Fibroblast of skin of back (primary cell): ENCODE results near the gene CHL1.
"Not testable (repeated sequence)": the region's sequence is repeated elsewhere in the genome, so short reads cannot be mapped to it uniquely, and the experiment has no call there.

Source experiments
- DNase-seq: peaks from one replicate; pipeline ENCODE4 v3.0.0-alpha.2; 2013

CHL1 gene

DNA sequence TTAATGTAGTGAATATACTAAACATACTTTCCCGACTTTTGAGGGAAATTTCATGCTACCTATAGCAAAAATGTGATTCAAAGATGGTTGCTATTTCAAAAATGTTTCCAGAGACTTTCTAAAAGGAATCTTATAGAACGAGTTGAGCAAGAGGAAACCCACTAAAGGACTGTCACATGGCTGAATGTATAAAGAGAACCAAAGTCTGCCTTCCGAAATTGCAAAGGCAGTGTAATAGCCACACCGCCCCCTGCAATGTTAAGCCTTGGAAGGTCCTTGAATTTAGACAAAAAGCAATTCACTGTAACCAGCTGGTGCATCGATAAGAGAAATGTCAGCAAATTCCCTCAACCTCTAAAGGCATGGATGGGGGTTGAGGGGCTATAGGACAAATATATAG, 142.8 kb downstream of the CHL1 start:
- DNase-seq, result no peak

DNA sequence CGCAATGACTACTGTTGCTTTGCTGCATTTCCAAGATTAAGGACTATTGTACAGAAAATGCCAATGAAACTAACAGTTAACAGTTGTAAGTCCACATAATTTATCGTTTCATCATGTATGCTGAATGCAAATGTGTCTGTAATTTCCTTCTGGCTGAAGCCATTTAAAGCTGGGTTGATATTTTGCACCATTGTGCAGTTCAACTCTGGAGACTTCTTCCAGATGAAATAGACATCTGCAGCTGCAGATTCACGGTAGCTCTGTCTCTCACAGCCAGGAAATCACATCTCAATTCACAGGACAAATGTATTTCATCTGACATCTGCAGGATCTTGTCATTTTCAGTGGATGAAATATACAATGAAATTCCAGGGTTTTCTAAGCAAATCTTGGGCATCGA, 145.4 kb downstream of the CHL1 start:
- DNase-seq, result no peak

DNA sequence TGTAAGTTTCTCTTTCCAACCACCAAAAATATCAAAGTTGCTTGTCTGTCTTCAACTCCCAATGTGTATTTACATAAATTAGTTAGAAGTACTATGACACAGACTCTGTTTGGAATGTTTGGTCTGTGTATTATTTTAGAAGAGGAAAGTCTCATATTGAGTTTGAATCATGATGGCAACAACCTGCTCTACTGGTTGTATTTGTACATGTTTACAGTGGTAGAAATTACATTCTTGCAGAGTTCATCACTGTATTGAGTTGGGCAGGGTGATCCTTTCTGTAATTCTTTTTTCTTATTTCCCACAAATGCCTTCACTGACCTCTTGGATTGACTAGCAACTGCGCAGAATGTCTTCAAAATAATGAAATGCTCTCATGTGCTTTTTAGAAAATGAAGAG, 149.6 kb downstream of the CHL1 start:
- no peak for DNase-seq

- no peak for DNase-seq
Observed at GRCh38 chr3:347581-347980, 151.0 kb downstream of the CHL1 start.

DNA sequence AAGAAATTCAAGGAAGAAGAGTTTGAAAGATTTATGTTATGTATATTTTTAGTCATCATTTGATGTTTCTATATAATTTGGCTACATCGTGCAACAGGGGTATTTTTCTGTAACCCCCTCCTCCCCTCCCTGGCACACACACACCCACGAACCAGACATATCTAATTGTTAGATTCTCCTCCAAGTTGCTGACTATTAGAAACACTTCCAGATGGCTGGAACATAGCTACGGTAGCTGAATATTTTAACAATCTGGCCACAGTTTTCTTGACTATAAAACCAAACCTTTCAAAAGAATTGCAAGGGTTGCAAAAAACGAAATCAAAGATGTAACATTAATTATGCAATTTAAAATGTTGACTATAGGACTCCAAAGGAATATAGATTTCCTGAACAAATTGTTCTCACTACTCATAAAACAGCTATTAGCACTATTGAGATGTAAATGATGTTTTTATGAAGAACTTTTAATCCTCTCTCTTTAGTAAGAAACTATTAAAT, 154.4 kb downstream of the CHL1 start:
- DNase-seq, result no peak

GRCh38 chr3:352599-352998, 156.0 kb downstream of the CHL1 start:
- DNase-seq, result no peak

DNA sequence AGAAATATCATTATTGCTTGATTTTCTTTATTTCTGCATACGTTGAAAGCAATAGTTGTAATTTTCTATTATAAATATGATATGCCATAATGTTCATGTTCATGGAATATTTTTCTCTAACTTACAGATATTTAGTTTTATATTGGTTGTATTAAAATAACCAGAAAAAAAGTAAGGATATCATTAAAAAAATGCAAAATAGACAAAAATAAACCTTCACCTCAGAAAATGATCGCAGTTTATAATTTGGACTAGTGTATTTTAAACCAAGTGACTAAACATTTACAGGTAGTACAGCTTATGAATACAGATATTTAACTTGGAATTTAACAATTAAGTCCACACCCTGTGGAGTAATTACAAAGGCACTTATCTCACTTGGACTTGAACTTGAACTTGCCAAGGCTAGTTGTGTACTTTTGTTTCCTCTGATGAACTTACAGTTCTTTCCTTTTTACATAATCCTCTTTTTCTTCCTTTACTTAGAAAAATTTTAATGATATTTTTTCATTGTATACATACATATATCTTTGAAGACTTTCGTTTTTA, 156.7 kb downstream of the CHL1 start:
- no peak for DNase-seq

GRCh38 chr3:354432-354831, 157.9 kb downstream of the CHL1 start:
- peak; percentile 38 for DNase-seq

DNA sequence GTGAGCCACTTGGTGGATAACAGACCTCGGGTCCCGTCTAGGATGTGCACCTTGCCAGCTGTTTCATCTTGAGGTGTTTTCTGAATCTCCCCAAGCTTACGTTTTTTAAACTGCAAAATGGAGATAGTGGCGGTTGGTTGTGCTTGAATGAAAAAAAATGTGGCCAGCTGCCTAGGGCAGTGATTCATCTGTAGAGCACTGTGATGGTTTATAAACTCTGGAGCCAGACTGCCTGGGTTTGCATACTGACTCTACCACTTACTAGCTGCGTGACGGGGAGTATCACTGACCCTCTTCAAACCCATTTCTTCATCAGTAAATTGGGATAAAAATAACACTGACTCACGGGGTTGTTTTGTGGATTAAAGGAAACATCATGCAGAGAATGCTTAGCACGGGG, 159.1 kb downstream of the CHL1 start:
- DNase-seq, result no peak

DNA sequence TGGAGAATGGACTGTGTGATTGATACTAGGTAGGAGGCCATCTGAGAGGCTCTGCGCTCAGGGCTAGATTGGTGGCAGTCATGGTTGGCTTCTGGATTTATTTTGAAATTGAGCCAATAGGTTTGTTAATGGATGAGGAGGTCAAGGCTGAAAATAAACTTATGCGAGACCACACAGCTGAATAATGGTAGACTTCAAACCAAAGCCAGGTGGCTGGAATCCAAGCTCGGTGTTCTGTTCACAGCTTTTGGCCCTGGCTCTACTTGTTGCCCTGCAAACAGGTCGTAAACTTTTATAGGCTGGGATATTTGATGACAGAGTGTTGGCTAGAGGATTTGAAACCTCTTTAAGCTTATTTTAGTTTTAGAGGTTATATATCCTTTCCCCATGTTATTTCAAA, 160.4 kb downstream of the CHL1 start:
- no peak for DNase-seq

GRCh38 chr3:359672-360071, 163.1 kb downstream of the CHL1 start:
- DNase-seq, result no peak

DNA sequence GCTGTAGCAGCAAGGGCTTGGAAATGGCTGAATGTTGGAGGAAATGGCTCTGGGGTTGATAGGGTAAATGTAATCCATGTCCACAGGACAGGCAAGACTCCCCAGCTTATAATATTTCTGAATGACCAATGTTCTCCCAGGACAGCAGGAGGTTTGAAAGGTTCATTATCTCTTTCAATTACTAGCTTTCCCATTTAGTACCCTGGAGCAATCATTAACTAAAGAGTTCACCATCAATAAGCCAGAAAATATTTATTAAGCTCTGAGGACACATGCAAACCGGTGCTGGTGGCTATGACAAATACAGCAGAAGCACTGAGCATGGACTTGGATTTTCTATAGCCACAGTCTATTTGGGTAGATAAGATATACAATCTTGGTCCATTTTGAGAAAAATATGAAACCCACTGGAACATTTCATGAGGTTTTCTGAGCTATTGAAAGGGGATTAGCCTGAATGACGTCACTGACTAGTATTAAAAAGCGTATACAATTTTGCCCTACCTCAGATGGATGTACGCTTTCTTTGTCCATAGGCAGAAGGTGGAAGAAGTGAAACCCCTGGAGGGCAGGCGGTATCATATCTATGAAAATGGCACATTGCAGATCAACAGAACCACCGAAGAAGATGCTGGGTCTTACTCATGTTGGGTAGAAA, 166.2 kb downstream of the CHL1 start:
- DNase-seq, result no peak

DNA sequence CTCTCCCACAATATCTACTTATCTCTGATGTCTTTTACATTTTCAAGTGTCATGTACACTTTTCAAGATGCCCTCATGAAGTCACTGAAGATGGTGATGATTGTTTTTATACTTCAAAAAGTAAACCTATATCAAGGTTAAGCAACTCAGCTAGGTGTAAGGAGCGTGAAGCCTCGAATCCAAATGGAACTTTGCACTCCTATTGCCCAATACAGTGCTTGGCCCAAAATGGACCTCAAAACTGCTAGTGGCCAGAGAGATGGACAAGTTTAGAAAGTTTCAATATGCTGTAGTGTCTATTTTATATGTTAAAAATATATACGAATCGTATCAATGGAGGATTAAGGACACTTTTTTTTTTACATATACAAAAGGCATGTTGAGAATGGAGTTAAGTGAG, 167.7 kb downstream of the CHL1 start:
- no peak for DNase-seq

DNA sequence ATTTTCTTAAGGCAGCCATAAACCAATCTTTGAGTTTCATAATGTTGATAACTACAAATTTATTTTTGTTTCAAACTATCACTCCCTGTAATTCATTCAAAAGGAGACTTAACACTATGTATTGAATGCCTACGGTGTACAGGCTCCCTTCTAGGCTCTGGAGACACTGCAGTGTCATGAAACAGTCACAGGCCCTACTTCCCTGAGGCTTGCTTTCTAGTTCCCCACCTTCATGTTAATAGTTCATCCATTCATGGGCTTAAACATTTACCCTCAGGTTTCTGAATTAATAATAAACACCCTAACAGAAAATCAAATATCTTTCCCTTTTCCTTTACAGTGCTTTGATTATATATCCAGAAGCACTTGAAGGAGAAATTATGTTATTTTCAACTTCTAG, 168.7 kb downstream of the CHL1 start:
- no peak for DNase-seq

DNA sequence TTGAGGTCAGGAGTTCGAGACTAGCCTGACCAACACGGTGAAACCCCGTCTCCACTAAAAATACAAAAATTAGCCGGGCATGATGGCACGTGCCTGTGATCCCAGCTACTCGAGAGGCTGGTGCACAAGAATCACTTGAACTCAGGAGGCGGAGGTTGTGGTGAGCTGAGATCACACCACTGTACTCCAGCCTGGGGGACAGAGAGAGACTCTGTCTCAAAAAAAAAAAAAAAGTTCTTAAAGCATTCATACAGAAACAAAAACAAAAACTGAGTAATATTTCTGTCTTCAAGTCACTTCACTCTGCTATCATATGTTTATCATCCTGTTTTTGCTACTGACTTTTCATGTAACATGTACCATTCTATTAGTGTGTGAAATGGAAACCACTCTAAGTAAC, 169.7 kb downstream of the CHL1 start:
- DNase-seq, result not testable (repeated sequence)

DNA sequence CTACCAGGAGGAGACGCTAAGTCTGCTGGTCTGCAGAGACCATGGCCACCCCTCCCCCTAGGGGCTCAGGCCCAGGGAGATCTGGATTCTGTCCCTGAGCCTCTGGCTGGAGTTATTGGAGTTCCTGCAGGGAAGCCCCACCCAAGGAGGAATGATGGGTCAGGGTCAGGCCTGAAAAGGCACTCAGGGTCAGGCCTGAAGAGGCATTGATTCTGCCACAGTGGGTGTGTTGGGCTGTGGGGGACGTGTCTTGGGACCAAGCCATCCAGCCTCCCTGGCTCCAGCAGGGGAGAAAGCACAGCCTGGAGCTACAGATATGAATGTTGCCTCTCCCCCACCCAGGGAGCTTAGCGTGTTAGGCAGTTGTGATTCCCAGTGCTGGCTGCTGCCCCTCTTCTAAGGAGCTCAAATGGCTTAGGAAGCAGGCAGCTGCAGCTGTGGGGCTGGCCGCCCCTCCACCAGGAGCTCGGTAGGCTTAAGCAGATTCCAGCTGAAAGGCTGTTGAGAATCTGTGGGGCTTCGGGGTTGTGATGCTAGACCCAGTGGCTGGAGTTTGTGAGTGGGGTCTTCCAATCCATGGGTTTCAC, 176.7 kb downstream of the CHL1 start:
- DNase-seq, result no peak

- DNase-seq, result no peak
Observed at GRCh38 chr3:374459-374858, 177.9 kb downstream of the CHL1 start.

DNA sequence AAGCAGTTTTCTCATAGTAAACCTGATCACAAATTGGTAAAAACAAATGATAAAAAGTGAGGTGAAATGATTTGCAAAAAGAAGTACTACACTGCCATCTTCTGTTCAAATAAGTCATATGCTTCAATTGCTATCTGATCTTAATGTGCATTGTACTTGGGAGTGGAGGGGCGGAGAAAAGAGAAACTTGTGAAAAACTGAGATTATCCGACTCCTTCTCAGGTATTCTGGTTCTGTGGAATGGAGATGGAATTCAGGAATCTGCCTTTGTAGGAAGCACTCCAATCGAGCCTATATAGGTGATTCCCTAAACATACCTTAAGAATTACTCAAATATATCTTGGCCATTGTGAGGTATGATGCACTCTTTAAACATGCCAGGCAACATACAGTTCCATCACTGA, 180.6 kb downstream of the CHL1 start:
- peak; percentile 18 for DNase-seq

GRCh38 chr3:380801-381200, 184.2 kb downstream of the CHL1 start:
- no peak for DNase-seq

- peak; percentile 77 for DNase-seq
Observed at GRCh38 chr3:385151-385550, 188.6 kb downstream of the CHL1 start.

DNA sequence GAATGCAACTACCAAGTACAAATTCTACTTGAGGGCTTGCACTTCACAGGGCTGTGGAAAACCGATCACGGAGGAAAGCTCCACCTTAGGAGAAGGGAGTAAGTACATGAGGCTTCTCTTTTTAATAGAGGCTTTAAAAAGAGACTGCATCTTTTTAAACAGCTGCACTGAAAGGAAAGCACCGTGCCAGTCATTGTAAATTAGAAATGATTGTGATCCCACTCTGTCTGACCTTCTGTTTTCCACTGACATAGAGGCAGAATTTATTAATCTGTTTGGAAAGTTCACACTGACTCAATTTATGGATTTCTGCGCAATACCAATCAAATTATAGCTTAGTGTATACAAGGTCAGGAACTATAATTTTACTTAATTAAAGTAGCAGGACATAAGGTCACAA, 198.2 kb downstream of the CHL1 start:
- DNase-seq, result no peak

DNA sequence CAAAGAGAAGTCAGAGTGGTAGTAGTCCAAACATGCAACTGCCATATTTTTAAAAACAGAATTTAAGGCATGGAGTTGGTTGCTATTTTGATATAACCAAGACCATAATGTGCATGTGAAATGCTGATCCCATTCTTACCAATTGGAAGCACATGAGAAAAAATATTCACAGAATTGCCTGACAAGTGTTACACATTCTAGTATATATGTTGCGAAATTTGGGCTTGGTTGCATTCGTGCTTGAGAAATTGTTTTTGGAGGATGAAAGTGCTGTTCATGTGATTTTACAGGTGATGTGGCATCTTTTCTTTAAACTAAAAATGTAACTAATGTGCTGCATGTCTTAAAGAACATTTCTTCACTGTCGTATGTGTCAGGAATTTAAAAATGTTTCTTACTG, 199.7 kb downstream of the CHL1 start:
- no peak for DNase-seq

DNA sequence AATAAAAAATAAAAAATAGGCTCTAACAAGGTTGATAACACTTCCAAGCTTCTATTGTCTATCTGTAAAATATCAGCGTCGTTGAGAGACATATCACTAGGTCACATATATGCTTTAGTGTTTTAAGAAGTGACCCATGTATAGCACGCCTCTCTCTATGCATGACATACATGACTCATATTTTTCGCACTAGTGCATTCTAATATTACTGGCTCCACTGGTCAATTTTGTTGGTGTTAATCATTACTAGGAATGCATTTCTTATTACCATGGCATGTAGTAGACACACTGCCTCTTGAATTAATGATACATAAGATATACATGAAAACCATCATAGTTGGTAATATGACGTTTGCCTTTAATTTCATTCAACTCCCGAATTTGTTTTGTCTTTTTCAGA, 203.1 kb downstream of the CHL1 start:
- no peak for DNase-seq

- DNase-seq, result no peak
Observed at GRCh38 chr3:403826-404225, 207.3 kb downstream of the CHL1 start.

DNA sequence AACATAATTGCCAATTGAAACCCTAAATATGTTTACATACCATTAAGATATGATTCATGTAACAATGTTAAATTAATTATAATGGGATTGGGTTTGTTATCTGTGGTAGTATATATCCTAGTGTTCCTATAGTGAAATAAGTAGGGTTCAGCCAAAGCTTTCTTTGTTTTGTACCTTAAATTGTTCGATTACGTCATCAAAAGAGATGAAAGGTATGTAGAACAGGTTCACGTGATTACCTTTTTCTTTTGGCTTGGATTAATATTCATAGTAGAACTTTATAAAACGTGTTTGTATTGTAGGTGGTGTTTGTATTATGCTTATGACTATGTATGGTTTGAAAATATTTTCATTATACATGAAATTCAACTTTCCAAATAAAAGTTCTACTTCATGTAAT, 212.4 kb downstream of the CHL1 start:
- DNase-seq, result no peak
